H1 (cell line): ENCODE data around the gene SFMBT2. TPM values are rescaled to one million over a fixed set of nuclear protein-coding genes. Genes with fewer than 3 reads are reported as not detected.

Source experiments
- CTCF ChIA-PET: fragments of 300-600 bp; sonication (Branson Sonifier 250); formaldehyde crosslinking; loops from one replicate; lab custom pipeline; 2021; ENCODE audit not compliant: partially characterized antibody; lab: Charles Lee
- POLR2A ChIA-PET: fragments of 300-600 bp; sonication (Branson Sonifier 250); formaldehyde crosslinking; loops from one replicate; lab custom pipeline; 2021; ENCODE audit warnings: inconsistent platforms; ENCODE audit not compliant: partially characterized antibody; lab: Charles Lee
- DNase-seq, 2 experiments: peaks; one replicate each; pipeline versions ENCODE4 v3.0.0 to v3.0.0-alpha.2; 2010 to 2022; ENCODE audit warnings: low spot score in 2 of 2, low read depth in 1 of 2, mixed read lengths in 1 of 2
- FAIRE-seq: peaks from 2 replicates; lab custom pipeline; 2011; peaks lifted over from hg19 to GRCh38; lab: Jason Lieb, UNC
- H2AFZ ChIP-seq: 2 replicates; pipeline ENCODE4 v1.8.1; 2012; ENCODE audit warnings: low read length, inconsistent platforms
- H2AK5ac ChIP-seq: 2 replicates; pipeline ENCODE4 v1.6.1; 2013; ENCODE audit warnings: low read depth, low read length
- H2BK120ac ChIP-seq: replicated peaks from 2 replicates; pipeline ENCODE3; 2013; ENCODE audit warnings: low read depth, low read length, inconsistent platforms
- H2BK12ac ChIP-seq: 2 replicates; pipeline ENCODE4 v1.6.1; 2013; ENCODE audit warnings: low read depth, low read length
- H2BK15ac ChIP-seq: 2 replicates; pipeline ENCODE4 v1.6.1; 2013; ENCODE audit warnings: low read length
- H2BK20ac ChIP-seq: 2 replicates; pipeline ENCODE4 v1.6.1; 2013; ENCODE audit warnings: low read length
- H2BK5ac ChIP-seq: 2 replicates; pipeline ENCODE4 v1.6.1; 2013; ENCODE audit warnings: low read depth, low read length
- H3K14ac ChIP-seq: 2 replicates; pipeline ENCODE4 v1.6.1; 2013; ENCODE audit warnings: inconsistent platforms; ENCODE audit not compliant: insufficient read length
- H3K18ac ChIP-seq: 2 replicates; pipeline ENCODE4 v1.6.1; 2013; ENCODE audit warnings: low read length; ENCODE audit errors: extremely low read depth
- H3K23ac ChIP-seq: 2 replicates; pipeline ENCODE4 v1.6.1; 2013; ENCODE audit warnings: inconsistent platforms; ENCODE audit not compliant: insufficient read length
- H3K23me2 ChIP-seq: 2 replicates; pipeline ENCODE4 v1.6.1; 2013; ENCODE audit warnings: low read depth, low read length
- H3K27ac ChIP-seq: 2 replicates; pipeline ENCODE4 v1.6.1; 2011; ENCODE audit warnings: low read depth, low read length, inconsistent platforms
- H3K27me3 ChIP-seq, 4 experiments: replicated peaks in 1 of 4; 1 replicate in 1 of 4; 2 replicates in 3 of 4; pipeline versions ENCODE4 v1.6.1 to v1.8.1; 2011 to 2013; ENCODE audit warnings: low read length in 3 of 4, mild to moderate bottlenecking in 3 of 4, inconsistent platforms in 2 of 4, mixed read lengths in 2 of 4, moderate library complexity in 1 of 4; ENCODE audit not compliant: control insufficient read depth in 3 of 4, insufficient read depth in 3 of 4; ENCODE audit errors: extremely low read depth in 1 of 4
- H3K36me3 ChIP-seq, 4 experiments: 2 replicates each; pipeline versions ENCODE4 v1.6.1 to v1.8.1; 2011 to 2013; ENCODE audit warnings: mild to moderate bottlenecking in 4 of 4, low read length in 3 of 4, moderate library complexity in 2 of 4, control low read depth in 1 of 4, inconsistent platforms in 1 of 4; ENCODE audit not compliant: insufficient read depth in 4 of 4, control insufficient read depth in 2 of 4
- H3K4ac ChIP-seq: replicated peaks from 2 replicates; pipeline ENCODE3; 2013; ENCODE audit warnings: low read length, low read depth, mixed read lengths, inconsistent platforms; ENCODE audit not compliant: insufficient read length
- H3K4me1 ChIP-seq, 4 experiments: replicated peaks in 1 of 4; 1 replicate in 1 of 4; 2 replicates in 3 of 4; pipeline versions ENCODE4 v1.6.1 to v1.8.1; 2011 to 2013; ENCODE audit warnings: low read length in 3 of 4, inconsistent platforms in 2 of 4, mixed read lengths in 1 of 4; ENCODE audit not compliant: insufficient read depth in 4 of 4, control insufficient read depth in 3 of 4
- H3K4me2 ChIP-seq, 2 experiments: 2 replicates each; pipeline versions ENCODE4 v1.6.1 to v1.8.1; 2011 to 2013; ENCODE audit warnings: low read depth in 2 of 2, low read length in 2 of 2, control low read depth in 1 of 2, inconsistent platforms in 1 of 2, mild to moderate bottlenecking in 1 of 2; ENCODE audit not compliant: insufficient read depth in 1 of 2
- H3K4me3 ChIP-seq, 4 experiments: fragments of 200-600, 300-600 bp in 1 of 4; sonication (generic), shearing (Covaris generic), sonication (Bioruptor Twin) in 1 of 4; 2 replicates each; pipeline versions ENCODE4 v1.5.1 to v1.8.1; 2011 to 2016; ENCODE audit warnings: low read length in 4 of 4, low read depth in 3 of 4, control low read depth in 2 of 4, inconsistent platforms in 2 of 4, mild to moderate bottlenecking in 2 of 4, mixed read lengths in 1 of 4, moderate library complexity in 1 of 4; ENCODE audit not compliant: insufficient read depth in 2 of 4; ENCODE audit errors: extremely low read depth in 1 of 4
- H3K56ac ChIP-seq: replicated peaks from 2 replicates; pipeline ENCODE3; 2013; ENCODE audit warnings: low read depth, mild to moderate bottlenecking, mixed read lengths, low read length, inconsistent platforms; ENCODE audit not compliant: insufficient read length
- H3K79me1 ChIP-seq: 2 replicates; pipeline ENCODE4 v1.6.1; 2013; ENCODE audit warnings: low read depth, low read length, control low read depth
- H3K79me2 ChIP-seq, 2 experiments: 2 replicates each; pipeline versions ENCODE4 v1.6.1 to v1.8.1; 2012 to 2013; ENCODE audit warnings: low read length in 2 of 2, mild to moderate bottlenecking in 2 of 2, inconsistent platforms in 1 of 2; ENCODE audit not compliant: insufficient read depth in 2 of 2, control insufficient read depth in 1 of 2
- H3K9ac ChIP-seq, 4 experiments: replicated peaks in 1 of 4; 1 replicate in 1 of 4; 2 replicates in 3 of 4; pipeline versions ENCODE4 v1.6.1 to v1.8.1; 2011 to 2013; ENCODE audit warnings: low read depth in 3 of 4, low read length in 3 of 4, control low read depth in 2 of 4, mild to moderate bottlenecking in 2 of 4, moderate library complexity in 2 of 4, inconsistent platforms in 1 of 4; ENCODE audit errors: extremely low read depth in 1 of 4
- H3K9me3 ChIP-seq, 2 experiments: 2 replicates each; pipeline versions ENCODE4 v1.6.1 to v1.8.1; 2012 to 2013; ENCODE audit warnings: mild to moderate bottlenecking in 2 of 2, moderate library complexity in 2 of 2, control low read depth in 1 of 2, inconsistent platforms in 1 of 2, low read depth in 1 of 2, low read length in 1 of 2, mixed read lengths in 1 of 2; ENCODE audit not compliant: insufficient read depth in 2 of 2
- H4K20me1 ChIP-seq, 2 experiments: replicated peaks in 1 of 2; 2 replicates each; pipeline versions ENCODE3 to v1.8.1; 2011 to 2013; ENCODE audit warnings: inconsistent platforms in 2 of 2, low read length in 2 of 2, mild to moderate bottlenecking in 1 of 2; ENCODE audit not compliant: insufficient read depth in 2 of 2, control insufficient read depth in 1 of 2
- H4K5ac ChIP-seq: 2 replicates; pipeline ENCODE4 v1.6.1; 2013; ENCODE audit warnings: low read length, low read depth, mixed read lengths, inconsistent platforms; ENCODE audit not compliant: insufficient read length
- H4K8ac ChIP-seq: 2 replicates; pipeline ENCODE4 v1.8.0; 2013; ENCODE audit warnings: mild to moderate bottlenecking, moderate library complexity, low read length, inconsistent platforms; ENCODE audit not compliant: insufficient read depth; ENCODE audit errors: extremely low read depth
- H4K91ac ChIP-seq: replicated peaks from 2 replicates; pipeline ENCODE3; 2013; ENCODE audit warnings: low read length, mixed read lengths, inconsistent platforms; ENCODE audit not compliant: insufficient read length
- RXRA ChIP-seq: IDR thresholded peaks from 2 replicates; pipeline ENCODE4 v1.6.1; 2011; ENCODE audit warnings: low read depth, mild to moderate bottlenecking, low read length, moderate library complexity; ENCODE audit not compliant: insufficient read depth
- WGBS, 2 experiments: shearing (Covaris generic) in 1 of 2; methylation state at CpG; one replicate each; pipeline versions ENCODE4 v1.1.6 to v1.1.7; 2013 to 2015; ENCODE audit warnings: low lambda C conversion rate in 2 of 2, mixed read lengths in 2 of 2, inconsistent platforms in 1 of 2, low coverage in 1 of 2, missing lambda C conversion rate in 1 of 2; ENCODE audit not compliant: insufficient replicate concordance in 2 of 2, insufficient coverage in 1 of 2, insufficient read length in 1 of 2; ENCODE audit errors: extremely low coverage in 1 of 2, missing lambda C conversion rate in 1 of 2; 5-methylcytosine and 5-hydroxymethylcytosine counted together
- polyA plus RNA-seq, 7 experiments: library from polyadenylated mRNA; depleted of rRNA in 3 of 7; stranded (reverse) in 5 of 7; unstranded in 2 of 7; fragments of >200 nt in 5 of 7; fragments of 200-250 nt in 2 of 7; gene quantifications; 1 replicate in 5 of 7; 2 replicates in 1 of 7; 4 replicates in 1 of 7; pipeline versions ENCODE4 v1.2.1 to v1.2.3, GENCODE V29; 2011 to 2013; ENCODE audit warnings: missing spikeins in 2 of 7, mixed read lengths in 2 of 7
- total RNA-seq: library from RNA; stranded (reverse); fragmentation: NEBNext Ultra II Directional; extraction: Animal tissue kit (Norgen Biotek cat#: 25700); gene quantifications from 2 replicates; pipeline ENCODE4 v1.2.1, GENCODE V29; 2021

The SFMBT2 gene
- total and polyA plus RNA-seq, 2 of the 8 experiments (the other 6 are each of a cell fraction or from before 2014, with no cell fraction given) = 2.9 to 11.0 TPM

GRCh38 chr10:7233259-7233991 is 177.4 kb downstream of the SFMBT2 start:
- no peak for FAIRE-seq
- Histone ChIP-seq H2BK120ac (no peak overlapping the region), H3K4me2 (no peak overlapping the region), H3K4me3 (no peak overlapping the region), H3K18ac (no peak overlapping the region), H3K79me1 (no peaks in the 10 kb centered on the region), H3K14ac (no peak overlapping the region), H2AK5ac (no peak overlapping the region), H2BK20ac (no peak overlapping the region), H4K8ac (no peak overlapping the region), H2AFZ (no peak overlapping the region), H3K79me2 (no peaks in the 10 kb centered on the region), H3K27me3 (no peaks in the 10 kb centered on the region), H3K36me3 (no peaks in the 10 kb centered on the region), H4K20me1 (peaks cover 0 to 2% of the 10 kb centered on the region in 2 experiments), H3K9me3 (no peaks in the 10 kb centered on the region), H3K9ac (no peak overlapping the region), H3K27ac (no peak overlapping the region), H2BK15ac (no peak overlapping the region), H2BK12ac (no peak overlapping the region), H4K5ac (no peak overlapping the region), H3K23ac (no peak overlapping the region), H2BK5ac (no peak overlapping the region), H4K91ac (no peak overlapping the region), H3K23me2 (peaks cover 2% of the 10 kb centered on the region; the same call in 1 of the 2 replicates), H3K4ac (no peak overlapping the region), H3K56ac (no peak overlapping the region), H3K4me1 (no peaks in the 10 kb centered on the region)
- no peak for DNase-seq
- 95% methylated on average over 4 of the region's 4 CpGs; no CpG with 5 or more reads in 1 of the 2 experiments for WGBS, 2 experiments
- ChIA-PET CTCF (interaction anchor here (0.7 to 2.0 kb wide), 2 partner anchors 15 to 56 kb away, joined by 3 to 4 read pairs; no protein-coding TSS in a partner anchor), POLR2A (no interaction called here)
- TF ChIP-seq RXRA = no peak
